DMS153 (cell line): Measurements from ENCODE around the gene TSTD1.
"Not testable (repeated sequence)": the region's sequence is repeated elsewhere in the genome, so short reads cannot be mapped to it uniquely, and the experiment has no call there.

Experiments
- DNase-seq: peaks from one replicate; lab custom pipeline; 2025; lab: John Stamatoyannopoulos, UW

Gene TSTD1

GRCh38 chr1:161008869-161009510 lies 29.8 kb downstream of the TSTD1 start:
- DNase-seq = no peak

DNA sequence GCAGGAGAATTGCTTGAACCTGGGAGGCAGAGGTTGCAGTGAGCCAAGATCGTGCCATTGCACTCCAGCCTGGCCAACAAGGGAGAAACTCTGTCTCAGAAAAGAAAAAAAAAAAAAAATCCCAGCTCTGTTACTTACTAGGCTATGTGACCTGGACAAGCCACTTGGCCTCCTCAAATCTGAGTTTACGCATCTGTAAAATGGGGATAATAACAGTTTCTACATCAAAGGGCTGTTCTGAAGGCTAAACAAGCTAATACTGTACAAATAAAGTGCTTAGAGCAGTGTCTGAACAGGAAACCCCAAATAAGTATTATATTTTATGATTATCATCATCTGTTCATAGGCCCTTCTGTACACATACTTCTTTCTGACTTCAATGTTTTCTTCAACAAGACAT lies 31.4 kb downstream of the TSTD1 start:
- no peak for DNase-seq

- DNase-seq = no peak
Measured at GRCh38 chr1:161006563-161006962, 32.2 kb downstream of the TSTD1 start.

DNA sequence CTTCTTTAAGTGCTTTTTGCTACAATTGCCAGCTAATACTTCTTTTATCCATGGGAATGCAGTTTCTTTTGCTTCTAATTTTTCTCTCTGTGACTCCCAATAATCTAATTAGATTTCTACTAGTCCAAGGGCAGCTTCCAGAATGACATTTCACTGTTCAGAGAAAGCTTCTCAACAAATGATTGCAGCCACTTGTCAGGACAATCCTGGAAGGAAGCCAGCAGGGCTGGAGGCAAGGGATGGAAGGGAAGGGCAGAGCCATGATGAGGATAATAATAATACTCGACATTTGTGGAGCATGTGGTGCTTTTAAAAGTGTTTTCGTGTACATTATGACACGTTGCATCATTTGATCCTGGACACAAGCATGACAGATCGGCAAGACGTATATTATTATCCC lies 37.2 kb downstream of the TSTD1 start:
- no peak for DNase-seq

- no peak for DNase-seq
Measured at GRCh38 chr1:161000736-161001480, 37.9 kb downstream of the TSTD1 start.

DNA sequence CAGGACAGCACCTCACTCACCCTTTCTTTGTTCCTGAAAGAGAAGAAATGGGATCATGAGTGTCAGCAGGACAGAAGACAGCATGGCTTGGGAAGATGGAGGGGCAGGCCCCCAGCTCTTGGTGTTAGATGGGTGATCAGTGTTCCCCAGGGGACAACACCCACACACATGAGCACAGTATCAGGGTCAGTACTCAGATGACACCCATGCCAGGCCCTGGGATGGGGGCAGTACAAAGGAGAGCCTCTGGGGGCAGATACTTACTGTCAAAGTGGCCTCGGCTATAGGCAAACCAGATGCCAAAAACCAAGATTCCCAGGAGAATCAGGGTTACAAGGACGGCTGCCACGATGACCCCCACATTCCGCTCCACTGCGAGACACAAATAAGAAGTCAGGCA lies 39.4 kb downstream of the TSTD1 start:
- no peak for DNase-seq

DNA sequence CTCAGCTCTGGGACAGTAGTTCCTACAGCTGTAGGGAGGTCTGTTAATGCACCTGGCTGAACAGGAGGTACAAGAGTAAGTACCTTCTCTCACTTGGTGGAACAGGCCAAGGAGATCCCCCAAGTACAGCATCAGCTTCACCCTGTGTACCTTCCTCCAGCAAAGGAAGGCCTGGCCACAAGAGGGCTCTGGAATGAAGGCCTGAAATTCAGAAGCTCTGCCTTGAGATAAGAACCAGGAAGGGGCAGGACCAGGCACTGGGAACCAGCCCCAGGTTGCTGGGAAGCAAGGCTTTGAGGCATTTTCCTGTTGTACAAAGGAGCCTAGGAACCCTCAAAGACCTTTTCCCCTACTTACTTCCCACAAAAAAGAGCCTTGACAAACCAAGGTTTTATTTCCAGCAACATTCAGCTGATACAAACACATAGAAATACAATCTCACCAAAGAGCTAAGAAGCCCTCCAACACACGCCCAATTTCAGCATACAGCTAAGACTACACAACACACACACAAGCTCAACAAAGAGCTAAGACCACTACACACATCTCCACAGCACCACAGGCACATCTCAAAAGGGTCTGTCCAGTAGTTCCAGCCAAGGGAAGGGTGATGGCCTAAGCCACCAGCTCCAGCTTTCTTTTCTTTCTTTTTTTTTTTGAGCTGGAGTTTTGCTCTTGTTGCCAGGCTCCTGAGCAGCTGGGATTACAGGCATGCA lies 41.3 kb downstream of the TSTD1 start:
- DNase-seq = no peak

GRCh38 chr1:160996178-160996577 lies 42.6 kb downstream of the TSTD1 start:
- no peak for DNase-seq

- DNase-seq = peak; percentile 14
Measured at GRCh38 chr1:160993544-160994193, 45.1 kb downstream of the TSTD1 start.

DNA sequence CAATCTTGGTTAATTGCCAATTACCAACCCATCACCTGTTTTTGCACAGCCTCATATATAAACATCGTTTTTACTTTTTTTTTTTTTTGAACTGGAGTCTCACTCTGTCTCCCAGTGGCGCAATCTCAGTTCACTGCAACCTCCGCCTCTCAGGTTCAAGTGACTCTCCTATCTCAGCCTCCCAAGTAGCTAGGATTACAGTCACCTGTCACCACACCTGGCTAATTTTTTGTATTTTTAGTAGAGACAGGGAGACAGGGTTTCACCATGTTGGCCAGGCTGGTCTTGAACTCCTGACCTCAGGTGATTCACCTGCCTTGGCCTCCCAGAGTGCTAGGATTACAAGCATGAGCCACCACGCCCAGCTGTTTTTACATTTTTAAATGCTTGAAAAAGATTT lies 46.7 kb downstream of the TSTD1 start:
- not testable (repeated sequence) for DNase-seq
